Transverse colon (tissue), 3 donors: ENCODE measurements around the gene ANKRD53.

Experiments
- EP300 ChIP-seq: sonication (generic); formaldehyde crosslinking; IDR thresholded peaks from one replicate; pipeline ENCODE4 v1.6.1; 2017; ENCODE audit warnings: antibody characterized with exemption, low read depth
- POLR2A ChIP-seq: fragments of 450-650 bp; IDR thresholded peaks from one replicate; pipeline ENCODE4 v1.6.1; 2016; ENCODE audit warnings: antibody characterized with exemption, mild to moderate bottlenecking, moderate library complexity
- TF ChIP-seq, protein P1 (sequence below), 5 experiments: fragments of 200-600 bp in 3 of 5; fragments of 450-650 bp in 2 of 5; sonication (generic) in 3 of 5; IDR thresholded peaks; 1 replicate in 2 of 5; 2 replicates in 3 of 5; pipeline ENCODE4 v1.5.1; 2016 to 2017; ENCODE audit warnings: antibody characterized with exemption in 5 of 5, inconsistent platforms in 3 of 5, mild to moderate bottlenecking in 2 of 5, moderate library complexity in 1 of 5

DNA sequence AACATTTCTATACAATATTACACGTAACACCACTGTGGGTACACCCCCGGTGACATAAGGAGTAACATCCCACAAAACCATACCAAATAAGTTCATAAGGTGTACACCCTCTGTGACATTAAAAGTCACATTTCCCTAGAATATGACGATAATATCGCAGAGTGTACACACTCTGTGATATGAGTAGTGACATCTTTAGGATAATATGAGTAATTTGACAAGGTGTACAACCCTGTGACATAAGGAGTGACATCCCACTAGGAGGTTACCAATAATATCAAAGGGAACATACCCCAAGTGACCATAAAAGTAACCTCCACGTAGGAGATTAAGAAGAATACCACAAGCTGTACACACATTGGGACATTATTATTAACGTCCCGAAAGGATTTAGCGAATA, 40.2 kb downstream of the ANKRD53 start:
- TF ChIP-seq POLR2A (no peak), EP300 (no peak)
- TF ChIP-seq, protein P1, sequence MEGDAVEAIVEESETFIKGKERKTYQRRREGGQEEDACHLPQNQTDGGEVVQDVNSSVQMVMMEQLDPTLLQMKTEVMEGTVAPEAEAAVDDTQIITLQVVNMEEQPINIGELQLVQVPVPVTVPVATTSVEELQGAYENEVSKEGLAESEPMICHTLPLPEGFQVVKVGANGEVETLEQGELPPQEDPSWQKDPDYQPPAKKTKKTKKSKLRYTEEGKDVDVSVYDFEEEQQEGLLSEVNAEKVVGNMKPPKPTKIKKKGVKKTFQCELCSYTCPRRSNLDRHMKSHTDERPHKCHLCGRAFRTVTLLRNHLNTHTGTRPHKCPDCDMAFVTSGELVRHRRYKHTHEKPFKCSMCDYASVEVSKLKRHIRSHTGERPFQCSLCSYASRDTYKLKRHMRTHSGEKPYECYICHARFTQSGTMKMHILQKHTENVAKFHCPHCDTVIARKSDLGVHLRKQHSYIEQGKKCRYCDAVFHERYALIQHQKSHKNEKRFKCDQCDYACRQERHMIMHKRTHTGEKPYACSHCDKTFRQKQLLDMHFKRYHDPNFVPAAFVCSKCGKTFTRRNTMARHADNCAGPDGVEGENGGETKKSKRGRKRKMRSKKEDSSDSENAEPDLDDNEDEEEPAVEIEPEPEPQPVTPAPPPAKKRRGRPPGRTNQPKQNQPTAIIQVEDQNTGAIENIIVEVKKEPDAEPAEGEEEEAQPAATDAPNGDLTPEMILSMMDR (IDR thresholded peaks at IDR 0.05) = no peak
